GM11168 (cell line): ENCODE data around the gene IFNG.

Experiments
- in situ Hi-C: fragments of 300-500 bp; cut with MboI; formaldehyde crosslinking; loops from one replicate; pipeline ENCODE4 v1.12.0; 2022; ENCODE audit warnings: low sequenced_read_pairs; ENCODE audit not compliant: unreplicated experiment

The IFNG gene

GRCh38 chr12:68169213-68169889, 9.8 kb upstream of the IFNG start:
- in situ Hi-C loops, result no loop called here

GRCh38 chr12:68166317-68166831, 6.8 kb upstream of the IFNG start:
- in situ Hi-C loops, result no loop called here

GRCh38 chr12:68163560-68164081, 4.1 kb upstream of the IFNG start:
- in situ Hi-C loops, result no loop called here

- in situ Hi-C loops, result no loop called here
Observed at GRCh38 chr12:68162374-68162773, 2.8 kb upstream of the IFNG start.

GRCh38 chr12:68158432-68158831, 1.1 kb downstream of the IFNG start:
- in situ Hi-C loops, result no loop called here

- in situ Hi-C loops, result no loop called here
Observed at GRCh38 chr12:68157380-68157779, 2.2 kb downstream of the IFNG start.

- in situ Hi-C loops, result no loop called here
Observed at GRCh38 chr12:68156636-68157035, 2.9 kb downstream of the IFNG start.

- in situ Hi-C loops, result no loop called here
Observed at GRCh38 chr12:68154779-68155178, 4.8 kb downstream of the IFNG start.

- in situ Hi-C loops, result no loop called here
Observed at GRCh38 chr12:68148261-68148951, 11.1 kb downstream of the IFNG start.

GRCh38 chr12:68140556-68140955, 19.0 kb downstream of the IFNG start:
- in situ Hi-C loops, result no loop called here

GRCh38 chr12:68139941-68140340, 19.6 kb downstream of the IFNG start:
- in situ Hi-C loops, result no loop called here

- in situ Hi-C loops, result no loop called here
Observed at GRCh38 chr12:68139001-68139400, 20.5 kb downstream of the IFNG start.

GRCh38 chr12:68138480-68138879, 21.1 kb downstream of the IFNG start:
- in situ Hi-C loops, result no loop called here

GRCh38 chr12:68137335-68137830, 22.2 kb downstream of the IFNG start:
- in situ Hi-C loops, result no loop called here

- in situ Hi-C loops, result no loop called here
Observed at GRCh38 chr12:68135520-68135919, 24.0 kb downstream of the IFNG start.

- in situ Hi-C loops, result no loop called here
Observed at GRCh38 chr12:68131867-68132414, 27.6 kb downstream of the IFNG start.

- in situ Hi-C loops, result no loop called here
Observed at GRCh38 chr12:68129979-68130378, 29.6 kb downstream of the IFNG start.

GRCh38 chr12:68122236-68122920, 37.2 kb downstream of the IFNG start:
- in situ Hi-C loops, result no loop called here

- in situ Hi-C loops, result no loop called here
Observed at GRCh38 chr12:68121143-68121542, 38.4 kb downstream of the IFNG start.

- in situ Hi-C loops, result no loop called here
Observed at GRCh38 chr12:68119724-68120211, 39.8 kb downstream of the IFNG start.
